Fibroblast of skin of left quadriceps (primary cell): ENCODE results near the gene KREMEN2.
A peak's percentile ranks its signal among the peaks of the same experiment; 100 is the strongest.

Experiments used
- DNase-seq, 2 experiments: peaks; one replicate each; pipeline ENCODE4 v3.0.0-alpha.2; 2013; ENCODE audit warnings: low read depth in 2 of 2

Gene KREMEN2

DNA sequence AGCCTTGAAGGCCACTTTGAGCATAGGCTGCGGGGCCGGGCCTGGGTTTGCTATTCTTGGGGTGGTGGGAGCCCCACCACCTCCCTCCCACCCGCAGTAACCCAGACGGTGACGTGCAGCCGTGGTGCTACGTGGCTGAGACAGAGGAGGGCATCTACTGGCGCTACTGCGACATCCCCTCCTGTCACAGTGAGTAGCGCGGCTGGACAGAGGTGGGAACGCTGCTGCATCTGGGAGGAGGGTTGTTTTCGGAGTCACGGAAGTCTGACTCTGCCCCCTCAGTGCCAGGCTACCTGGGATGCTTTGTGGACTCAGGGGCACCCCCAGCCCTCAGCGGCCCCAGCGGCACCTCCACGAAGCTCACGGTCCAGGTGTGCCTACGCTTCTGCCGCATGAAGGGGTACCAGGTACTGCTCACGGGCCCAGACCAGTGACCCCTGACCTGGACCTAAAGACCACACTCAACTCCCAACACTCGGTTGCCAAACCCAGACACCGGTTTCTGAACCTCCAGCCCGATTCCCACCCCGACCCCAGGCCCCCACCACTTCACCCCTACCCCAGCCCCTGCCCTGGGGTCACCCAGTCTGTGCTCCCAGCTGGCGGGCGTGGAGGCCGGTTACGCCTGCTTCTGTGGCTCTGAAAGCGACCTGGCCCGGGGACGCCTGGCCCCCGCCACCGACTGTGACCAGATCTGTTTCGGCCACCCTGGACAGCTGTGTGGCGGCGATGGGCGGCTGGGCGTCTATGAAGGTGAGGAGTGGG, 2.1 kb downstream of the KREMEN2 start:
- no peak for DNase-seq

DNA sequence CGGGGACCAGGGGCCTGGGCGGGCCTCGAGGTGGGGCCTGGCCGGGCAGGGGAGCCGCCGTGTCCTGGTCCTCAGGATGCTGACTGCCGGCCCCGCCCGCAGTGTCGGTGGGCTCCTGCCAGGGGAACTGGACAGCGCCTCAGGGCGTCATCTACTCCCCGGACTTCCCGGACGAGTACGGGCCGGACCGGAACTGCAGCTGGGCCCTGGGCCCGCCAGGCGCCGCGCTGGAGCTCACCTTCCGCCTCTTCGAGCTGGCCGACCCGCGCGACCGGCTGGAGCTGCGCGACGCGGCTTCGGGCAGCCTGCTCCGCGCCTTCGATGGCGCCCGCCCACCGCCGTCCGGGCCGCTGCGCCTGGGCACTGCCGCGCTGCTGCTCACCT, 2.7 kb downstream of the KREMEN2 start:
- no peak for DNase-seq

DNA sequence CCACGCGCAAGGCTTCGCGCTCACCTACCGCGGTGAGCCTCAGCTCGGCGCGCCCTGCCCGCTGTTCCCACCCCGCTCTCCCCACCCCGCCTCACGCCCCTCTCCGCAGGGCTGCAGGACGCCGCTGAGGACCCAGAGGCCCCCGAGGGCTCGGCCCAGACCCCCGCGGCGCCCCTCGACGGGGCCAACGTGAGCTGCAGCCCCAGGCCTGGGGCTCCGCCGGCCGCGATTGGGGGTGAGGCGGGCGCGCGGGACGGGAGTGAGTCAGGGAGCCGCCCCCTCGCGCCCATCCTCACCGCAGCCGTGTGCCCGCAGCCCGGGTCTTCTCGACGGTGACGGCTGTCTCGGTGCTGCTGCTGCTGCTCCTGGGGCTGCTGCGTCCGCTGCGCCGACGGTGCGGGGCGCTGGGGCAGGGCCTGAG, 3.1 kb downstream of the KREMEN2 start:
- no peak for DNase-seq

DNA sequence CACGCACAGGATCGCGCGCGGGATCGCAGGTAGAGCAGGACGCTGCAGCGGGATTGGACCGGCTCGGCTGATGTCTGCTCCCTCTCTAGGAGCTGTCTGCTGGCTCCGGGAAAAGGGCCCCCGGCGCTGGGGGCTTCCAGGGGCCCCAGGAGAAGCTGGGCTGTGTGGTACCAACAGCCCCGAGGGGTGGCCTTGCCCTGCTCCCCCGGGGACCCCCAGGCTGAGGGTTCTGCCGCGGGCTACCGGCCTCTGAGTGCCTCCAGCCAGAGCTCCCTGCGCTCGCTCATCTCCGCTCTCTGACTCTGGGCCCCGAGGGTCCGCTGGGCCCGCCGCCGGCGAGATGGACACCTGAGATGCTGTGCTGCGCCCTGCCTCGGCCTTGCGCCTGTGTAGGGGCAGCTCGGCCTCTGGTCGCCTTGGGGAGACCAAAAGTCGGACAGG, 3.7 kb downstream of the KREMEN2 start:
- DNase-seq, result no peak

DNA sequence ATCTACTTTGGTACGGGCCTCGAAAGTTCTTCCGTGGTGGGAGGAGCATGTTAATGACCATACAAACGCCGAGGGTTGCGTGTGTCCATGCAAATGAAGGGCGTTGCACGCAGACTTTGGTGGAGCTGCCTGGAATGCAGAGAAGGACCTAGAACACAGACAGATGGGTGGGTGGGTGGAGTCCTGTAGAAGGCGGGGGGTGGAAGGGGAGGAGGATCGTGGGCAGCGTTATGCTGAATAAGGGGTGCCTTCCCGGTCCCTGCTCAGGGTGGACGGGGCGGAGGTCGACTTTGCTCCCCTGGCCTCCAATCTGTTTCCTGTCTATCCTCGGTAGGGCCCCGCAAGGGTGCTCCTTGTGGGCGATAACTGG, 4.3 kb downstream of the KREMEN2 start:
- DNase-seq, result no peak

DNA sequence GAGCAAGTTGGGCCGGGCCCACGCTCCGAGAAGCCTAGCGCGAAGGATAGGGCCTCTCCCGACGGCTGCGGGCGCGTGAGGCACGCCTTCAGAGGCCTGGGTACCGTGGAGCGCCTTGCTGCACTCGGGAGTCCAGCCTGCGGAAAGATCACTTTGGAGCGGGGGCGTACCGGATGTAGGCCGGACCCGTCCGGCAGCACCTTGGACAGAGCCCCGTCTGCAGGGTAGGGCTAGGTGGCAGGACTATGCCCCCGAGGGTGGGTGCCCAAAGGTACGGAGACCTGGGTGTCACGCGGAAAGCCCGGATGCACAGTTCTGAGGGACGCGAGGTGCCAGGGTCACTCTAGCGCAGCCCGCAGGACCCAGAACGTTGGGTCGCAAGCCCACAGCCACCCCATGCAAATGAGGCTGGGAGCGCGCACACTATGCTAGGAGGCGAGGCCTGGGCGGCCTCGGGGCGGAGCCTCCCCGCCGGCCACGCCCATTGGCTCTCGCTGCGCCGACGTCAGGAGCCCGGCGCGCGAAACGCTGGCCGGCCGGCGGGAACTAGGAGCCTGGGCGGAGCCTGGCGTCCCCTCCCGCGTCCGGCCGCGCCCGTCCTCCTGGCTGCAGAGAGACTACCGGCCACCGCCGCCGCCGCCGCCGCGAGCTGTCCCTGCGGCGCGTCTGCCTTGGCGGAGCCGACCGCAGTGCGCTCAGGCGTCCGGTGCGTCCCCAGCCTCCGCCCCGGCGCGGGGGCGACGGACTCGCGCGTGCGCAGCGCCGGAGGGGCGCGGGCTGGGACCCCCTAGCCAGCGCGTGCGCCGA, 4.9 kb downstream of the KREMEN2 start, which contains the start of gene PAQR4:
TSS of gene PAQR4 (plus strand) at position 611 of the 807 bp plus-strand sequence. CDS start 327 bp downstream, outside the sequence.
- peak; percentile 52 to 62 for DNase-seq

DNA sequence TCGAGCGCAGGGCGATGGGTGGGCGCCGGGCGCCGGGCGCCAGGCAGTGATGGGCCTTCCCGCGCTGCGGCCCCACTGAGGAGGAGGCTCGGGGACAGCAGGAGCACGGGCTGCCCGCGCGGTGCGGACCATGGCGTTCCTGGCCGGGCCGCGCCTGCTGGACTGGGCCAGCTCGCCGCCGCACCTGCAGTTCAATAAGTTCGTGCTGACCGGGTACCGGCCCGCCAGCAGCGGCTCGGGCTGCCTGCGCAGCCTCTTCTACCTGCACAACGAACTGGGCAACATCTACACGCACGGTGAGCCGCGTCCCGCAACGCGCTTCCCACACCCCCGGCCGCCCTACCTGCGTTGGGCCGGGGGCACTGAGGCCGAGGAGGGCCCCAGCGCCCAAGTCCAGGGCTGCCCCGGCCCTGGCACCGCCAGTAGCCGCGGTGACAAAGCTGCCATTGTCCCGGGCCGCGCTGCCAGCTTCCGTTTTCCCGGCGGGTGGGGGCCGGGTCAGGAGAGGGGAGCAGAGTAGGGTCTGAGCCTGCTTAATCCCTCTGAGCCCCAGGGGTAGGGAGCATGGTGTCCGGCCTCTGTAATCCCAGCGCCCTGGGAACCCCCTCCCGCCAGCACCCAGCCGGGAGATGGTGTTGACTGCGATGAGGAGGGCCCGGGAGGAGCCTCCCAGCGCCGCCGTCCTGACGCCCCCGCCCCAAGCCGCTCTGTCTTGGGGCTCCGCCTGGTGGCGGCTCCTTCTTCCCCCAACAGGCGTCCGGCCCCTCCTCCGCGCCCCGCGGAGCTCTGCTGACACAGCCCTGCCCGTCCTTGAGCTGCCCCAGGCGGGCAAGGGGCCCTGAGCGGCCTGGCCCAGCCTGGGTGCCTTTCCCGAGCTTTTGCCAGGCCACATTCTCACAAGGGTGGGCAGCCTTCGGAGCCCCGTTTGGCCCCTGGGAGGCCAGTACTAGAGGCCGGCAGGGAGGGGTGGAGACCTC, 5.8 kb downstream of the KREMEN2 start:
- no peak for DNase-seq

DNA sequence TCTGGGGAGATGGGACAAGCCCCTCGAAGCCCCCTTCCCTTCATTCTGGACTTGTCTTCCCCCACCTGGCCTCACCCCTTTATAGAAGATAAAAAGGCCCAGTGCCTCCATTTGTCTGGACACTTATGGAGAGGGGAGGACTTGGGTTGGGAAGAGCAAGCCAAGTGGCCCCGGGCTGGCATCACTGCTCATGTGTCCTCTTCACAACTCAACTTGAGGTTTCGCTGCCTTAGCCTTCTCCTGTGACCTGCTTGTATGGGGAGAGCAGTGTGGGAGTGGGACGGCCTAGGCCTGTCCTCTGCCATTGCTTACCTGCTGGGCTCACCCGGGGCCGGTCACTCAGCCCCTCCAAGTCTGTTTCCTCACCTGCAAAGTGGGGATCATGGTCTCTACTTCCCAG, 6.5 kb downstream of the KREMEN2 start:
- no peak for DNase-seq

DNA sequence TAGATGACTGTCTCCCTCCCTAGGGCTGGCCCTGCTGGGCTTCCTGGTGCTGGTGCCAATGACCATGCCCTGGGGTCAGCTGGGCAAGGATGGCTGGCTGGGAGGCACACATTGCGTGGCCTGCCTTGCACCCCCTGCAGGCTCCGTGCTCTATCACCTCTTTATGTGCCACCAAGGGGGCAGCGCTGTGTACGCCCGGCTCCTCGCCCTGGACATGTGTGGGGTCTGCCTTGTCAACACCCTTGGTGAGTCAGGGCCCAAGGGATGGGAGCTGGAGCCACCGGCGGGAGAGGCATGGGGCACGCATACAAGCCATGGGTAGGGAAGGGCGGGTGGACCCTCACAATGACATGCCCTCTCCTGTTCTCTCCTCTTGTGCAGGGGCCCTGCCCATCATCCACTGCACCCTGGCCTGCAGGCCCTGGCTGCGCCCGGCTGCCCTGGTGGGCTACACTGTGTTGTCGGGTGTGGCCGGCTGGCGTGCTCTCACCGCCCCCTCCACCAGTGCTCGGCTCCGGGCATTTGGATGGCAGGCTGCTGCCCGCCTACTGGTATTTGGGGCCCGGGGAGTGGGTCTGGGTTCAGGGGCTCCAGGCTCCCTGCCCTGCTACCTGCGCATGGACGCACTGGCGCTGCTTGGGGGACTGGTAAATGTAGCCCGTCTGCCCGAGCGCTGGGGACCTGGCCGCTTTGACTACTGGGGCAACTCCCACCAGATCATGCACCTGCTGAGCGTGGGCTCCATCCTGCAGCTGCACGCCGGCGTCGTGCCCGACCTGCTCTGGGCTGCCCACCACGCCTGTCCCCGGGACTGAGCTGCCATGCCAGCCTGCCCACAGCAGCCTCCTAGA, 7.3 kb downstream of the KREMEN2 start:
- DNase-seq, result no peak

DNA sequence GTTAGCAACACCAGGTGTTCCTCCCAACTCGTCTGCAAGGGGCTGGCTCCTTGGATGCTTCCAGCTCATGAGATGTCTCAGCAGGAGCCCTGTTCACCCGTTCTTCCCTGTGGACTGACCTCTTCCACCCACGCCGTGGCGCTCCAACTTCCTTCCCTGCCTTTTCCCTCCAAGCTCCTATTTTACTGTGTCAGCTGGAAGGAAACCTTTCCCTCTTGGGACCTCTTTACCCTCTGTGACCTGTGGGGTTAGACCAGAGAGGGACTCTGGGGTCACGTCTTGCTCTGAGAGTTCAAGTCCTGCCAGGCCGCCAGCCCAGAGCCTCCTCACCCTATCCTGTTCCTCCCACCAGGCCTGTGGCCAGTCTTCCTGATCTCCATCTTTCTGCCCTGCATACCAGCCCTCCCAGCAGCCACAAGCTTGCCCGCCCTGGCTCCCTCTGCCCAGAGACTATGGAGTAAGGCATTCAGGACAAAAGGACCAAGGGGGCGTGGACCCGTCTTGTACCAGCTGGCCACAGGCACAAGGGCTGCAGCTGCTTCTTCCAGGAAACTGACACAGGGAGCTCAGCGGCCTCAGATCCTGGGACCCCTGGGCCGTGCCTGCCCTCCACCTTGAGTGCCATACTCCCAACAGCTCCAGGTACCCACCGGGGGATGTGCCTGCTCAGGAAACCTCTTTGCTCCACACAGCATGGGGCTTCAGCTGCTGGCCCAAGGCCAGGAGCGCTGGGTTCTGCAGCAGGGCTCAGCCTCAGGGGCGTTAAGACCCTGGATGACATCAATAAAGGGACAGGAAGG, 8.1 kb downstream of the KREMEN2 start:
- no peak for DNase-seq

DNA sequence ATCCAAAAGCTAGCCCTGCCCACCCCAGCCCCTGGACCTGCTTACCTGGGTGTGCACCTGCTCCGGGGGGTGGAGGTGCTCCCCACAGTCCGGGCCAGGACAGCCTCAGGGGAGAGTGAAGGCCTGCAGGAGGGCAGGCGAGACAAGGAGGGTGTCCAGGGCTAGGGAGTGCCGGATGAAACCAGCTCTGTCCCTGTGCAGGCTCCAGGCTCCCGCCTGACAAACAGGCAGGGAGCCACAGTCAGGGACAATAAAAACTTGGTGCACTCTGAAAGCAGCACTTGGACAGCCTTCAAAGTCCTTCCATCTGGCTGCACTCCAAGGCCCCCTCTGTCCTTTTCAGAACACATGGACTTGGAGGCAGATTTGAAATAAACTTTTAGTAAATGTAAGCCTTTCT, 9.0 kb downstream of the KREMEN2 start:
- DNase-seq, result no peak

DNA sequence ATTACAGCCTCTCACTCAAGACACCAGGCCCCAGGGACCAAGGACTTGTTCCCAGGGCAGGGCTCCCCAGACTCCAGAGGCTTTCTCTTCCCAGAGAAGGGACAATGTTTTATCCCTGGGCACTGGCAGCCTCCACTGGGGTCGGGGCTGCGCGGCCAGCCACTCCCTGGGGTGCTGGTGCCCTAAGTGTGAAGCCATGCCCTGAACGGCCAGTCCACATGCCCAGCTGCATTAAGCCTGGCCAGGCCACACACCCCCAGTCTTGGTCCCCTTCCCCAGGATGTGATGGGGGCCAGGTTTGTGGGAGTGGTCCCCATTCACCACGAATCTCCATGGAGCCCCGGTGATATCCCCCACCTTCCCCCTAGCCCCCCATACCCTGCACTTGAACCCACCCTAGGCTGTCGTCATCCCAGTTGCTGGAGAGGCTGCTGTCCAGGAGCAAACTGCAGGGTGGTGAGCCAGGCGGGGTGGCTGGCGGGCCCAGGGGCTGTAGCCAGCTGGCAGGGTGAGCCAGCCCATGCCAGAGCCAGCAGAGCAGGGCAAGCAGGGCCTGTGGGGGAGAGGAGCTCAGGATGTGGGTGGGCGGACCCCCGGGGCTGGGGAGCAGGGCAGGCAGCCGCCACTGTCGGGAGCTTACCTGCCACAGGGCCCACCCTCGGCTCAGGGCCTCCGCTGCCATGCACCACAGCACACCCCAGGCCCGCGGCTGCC, 9.7 kb downstream of the KREMEN2 start:
- no peak for DNase-seq

DNA sequence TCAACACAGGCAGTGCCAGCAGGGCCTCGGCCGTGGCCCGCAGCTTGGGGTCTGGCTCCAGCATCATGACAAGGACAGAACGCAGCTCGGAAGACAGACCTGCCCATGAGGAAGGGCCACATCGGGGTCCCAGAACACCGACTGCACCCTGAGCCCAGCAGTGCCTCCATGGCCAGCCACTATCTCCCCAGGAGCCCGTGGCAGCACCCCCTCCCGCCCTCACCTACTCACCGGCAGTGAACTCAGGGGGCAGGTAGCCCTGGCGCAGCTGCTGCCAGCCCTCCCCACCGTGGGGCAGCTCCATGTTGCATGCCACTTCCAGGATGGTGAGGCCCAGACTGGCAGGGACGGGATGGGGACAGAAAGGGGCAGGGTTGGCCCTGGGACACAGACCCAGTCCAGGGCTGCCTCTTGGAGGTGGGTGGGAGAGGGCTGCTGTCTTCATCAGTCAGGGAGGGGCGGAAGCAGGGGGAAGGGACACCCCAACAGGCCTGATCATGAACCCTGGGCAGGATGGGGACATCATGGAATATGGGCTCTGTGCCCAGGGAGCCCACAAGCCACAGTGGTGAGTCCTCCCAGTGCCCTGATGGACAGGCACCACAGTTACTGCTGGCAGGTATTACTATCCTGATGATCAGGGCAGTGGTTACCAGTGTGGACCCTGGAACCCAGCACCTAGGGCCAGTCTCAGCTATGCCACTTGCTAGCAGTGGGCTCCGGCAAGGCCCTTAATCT, 10.4 kb downstream of the KREMEN2 start:
- DNase-seq, result no peak

DNA sequence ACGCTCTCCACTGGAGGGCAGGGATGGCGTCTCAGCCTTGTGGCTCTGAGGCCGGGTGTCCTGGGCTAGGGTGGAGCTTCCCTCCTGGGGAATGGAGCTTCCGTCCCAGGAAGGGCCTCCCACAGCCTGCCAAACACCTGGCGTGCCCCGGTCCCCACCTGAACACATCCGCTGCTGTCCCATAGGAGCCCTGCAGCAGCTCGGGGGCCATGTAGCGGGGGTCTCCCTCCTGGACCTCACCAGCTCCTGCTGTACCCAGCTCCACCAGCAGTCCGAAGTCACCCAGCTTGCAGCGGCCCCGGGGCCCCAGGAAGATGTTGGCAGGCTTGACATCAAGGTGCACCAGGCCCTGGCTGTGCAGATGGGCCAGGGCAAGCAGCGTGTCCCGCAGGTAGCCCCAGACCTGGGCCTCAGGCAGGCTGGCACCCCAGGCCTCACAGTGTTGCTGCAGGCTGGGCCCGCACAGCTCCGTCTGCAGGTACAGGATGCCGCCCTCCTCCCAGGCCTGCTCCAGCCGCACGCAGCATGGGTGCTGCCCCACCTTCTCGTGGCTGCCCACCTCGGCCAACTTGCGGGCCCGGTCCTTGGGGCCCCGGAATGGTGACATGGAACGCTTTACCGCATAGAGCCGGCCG, 11.2 kb downstream of the KREMEN2 start:
- no peak for DNase-seq

DNA sequence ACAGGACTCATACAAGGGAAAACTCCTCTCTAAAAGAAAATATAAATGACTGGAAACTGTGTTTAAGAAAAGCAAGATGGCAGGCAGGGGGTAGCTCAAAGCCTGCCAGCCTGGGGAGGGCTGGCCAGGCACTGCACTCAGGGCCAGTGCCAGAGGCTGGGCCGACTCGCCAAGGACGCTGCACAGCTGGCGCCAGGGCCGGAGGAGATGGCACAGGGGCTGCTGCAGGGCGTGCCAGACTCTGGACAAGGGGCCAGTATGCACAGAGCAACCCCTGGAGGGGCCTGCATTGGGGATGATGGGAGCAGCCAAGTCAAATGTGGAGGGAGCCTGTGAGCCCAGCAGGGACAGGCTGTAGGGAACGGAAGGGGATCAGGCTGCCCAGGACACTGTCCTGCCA, 12.1 kb downstream of the KREMEN2 start:
- no peak for DNase-seq

DNA sequence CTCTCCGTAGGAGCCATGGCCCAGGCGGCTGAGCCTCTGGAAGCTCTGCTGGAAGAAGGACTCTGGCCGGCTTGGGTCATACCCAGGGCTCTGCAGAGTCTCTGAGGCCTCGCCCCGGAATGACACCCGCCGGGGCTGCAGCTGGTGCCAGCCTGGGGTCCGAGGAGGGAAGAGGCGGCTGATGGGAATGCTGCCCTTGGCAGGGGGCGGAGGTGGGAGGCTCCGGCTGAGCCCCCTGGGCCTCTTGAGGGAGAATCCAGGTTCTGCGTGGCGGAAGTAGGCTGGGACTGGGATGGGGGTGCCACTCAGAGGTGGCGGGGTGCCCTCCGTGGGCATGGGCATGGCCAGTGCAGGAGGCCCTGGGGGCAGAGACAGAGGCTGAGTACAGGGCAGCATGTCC, 12.6 kb downstream of the KREMEN2 start:
- no peak for DNase-seq

DNA sequence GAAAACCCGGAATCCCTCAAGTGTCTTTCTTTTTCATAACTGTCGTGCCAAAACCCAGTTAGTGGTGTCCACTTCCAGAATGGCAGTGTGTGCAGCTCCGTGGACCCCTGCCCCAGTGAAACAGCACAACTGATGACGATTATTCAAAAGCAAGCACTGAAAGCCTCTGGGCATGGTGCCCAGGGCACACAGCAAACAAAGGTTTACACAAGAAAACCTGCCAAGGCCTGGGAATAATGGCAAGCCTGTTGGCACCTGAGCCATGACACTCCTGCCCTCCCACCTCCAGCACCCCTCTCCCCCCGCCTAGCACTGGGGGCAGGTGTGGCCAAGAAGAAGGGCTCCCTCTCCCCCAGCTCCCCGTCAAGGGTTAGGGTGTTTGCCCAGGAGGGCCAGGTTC, 13.4 kb downstream of the KREMEN2 start:
- DNase-seq, result no peak

DNA sequence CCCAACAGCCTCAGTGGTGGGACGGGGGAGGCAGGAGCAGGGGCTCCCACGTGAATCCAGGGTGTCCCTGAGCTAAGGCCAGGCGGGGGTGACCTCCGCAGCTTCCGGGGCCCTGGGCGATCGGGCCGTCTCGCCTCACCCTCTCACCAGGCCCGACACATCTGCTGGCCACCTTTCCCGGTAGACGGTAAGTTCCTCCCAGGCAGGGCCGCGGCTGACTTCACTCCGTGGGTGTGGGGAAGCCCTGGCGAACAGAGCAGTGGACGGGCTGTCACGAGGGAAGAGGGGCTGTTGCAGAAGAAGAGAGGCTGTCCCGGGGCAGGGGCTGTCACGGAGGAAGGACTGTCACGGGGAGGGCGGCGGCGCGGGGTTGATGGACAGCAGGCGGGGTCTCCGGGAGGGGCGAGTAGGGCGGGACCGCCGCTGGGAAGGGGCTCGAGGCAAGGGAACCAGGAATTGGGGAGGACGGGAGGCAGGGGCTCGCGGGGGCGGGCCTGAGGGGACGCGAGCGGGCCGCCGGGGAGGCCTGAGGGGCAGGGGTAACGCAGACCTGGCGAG, 15.7 kb downstream of the KREMEN2 start:
- DNase-seq, result no peak
